A673 (cell line): ENCODE measurements around the gene CERKL.

ENCODE experiments used
- CTCF ChIP-seq: fragments of 300-800, 200-600 bp; sonication (generic); conservative IDR thresholded peaks from 2 replicates; pipeline ENCODE4 v1.5.1; 2017; ENCODE audit warnings: low read depth, mild to moderate bottlenecking, antibody characterized with exemption, low read length, moderate library complexity, mixed read lengths
- EZH2 ChIP-seq: fragments of 200-600 bp; sonication (generic); IDR thresholded peaks from 2 replicates; pipeline ENCODE4 v1.6.1; 2017; ENCODE audit warnings: borderline replicate concordance, low read depth, mild to moderate bottlenecking, mixed read lengths, antibody characterized with exemption, low read length; ENCODE audit not compliant: poor library complexity, severe bottlenecking

- TF ChIP-seq CTCF (no peak), EZH2 (no peak)
These were observed 60.3 kb downstream of the CERKL start for GRCh38 chr2:181596556-181596955.
